Retinal pigment epithelial cell (primary cell): ENCODE results near the gene OPN3.
A peak's percentile ranks its signal among the peaks of the same experiment; 100 is the strongest.

Source experiments
- DNase-seq: peaks from one replicate; pipeline ENCODE4 v3.0.0-alpha.2; 2010; ENCODE audit warnings: low read depth
- H3K4me3 ChIP-seq: 2 replicates; pipeline ENCODE4 v1.5.1; 2011; ENCODE audit warnings: mild to moderate bottlenecking, low read length, control low read depth, moderate library complexity
- TF ChIP-seq, protein P1 (sequence below): conservative IDR thresholded peaks from 2 replicates; pipeline ENCODE4 v1.5.1; 2011; ENCODE audit warnings: low read depth, low read length, control low read depth, inconsistent platforms

Gene OPN3

DNA sequence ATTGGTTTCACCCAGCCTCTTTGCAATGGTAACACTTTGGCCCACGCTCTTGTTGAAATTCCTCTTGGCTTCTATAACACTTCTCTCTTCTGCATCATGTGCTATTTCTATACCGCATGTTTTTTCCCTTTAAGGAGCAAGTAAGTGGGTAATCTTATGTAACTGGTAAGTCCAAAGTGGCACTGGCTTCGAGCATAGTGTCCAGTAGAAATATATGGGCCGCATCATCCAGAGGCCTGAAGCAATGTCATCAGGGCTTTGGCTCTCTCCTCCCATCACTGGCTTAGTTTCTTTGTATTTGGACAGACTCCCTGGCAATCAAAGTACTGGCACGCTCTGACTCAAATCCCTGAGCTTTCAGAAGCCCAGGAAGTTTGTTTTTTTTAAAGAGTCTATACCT, 17.5 kb downstream of the OPN3 start:
- TF ChIP-seq, protein P1, sequence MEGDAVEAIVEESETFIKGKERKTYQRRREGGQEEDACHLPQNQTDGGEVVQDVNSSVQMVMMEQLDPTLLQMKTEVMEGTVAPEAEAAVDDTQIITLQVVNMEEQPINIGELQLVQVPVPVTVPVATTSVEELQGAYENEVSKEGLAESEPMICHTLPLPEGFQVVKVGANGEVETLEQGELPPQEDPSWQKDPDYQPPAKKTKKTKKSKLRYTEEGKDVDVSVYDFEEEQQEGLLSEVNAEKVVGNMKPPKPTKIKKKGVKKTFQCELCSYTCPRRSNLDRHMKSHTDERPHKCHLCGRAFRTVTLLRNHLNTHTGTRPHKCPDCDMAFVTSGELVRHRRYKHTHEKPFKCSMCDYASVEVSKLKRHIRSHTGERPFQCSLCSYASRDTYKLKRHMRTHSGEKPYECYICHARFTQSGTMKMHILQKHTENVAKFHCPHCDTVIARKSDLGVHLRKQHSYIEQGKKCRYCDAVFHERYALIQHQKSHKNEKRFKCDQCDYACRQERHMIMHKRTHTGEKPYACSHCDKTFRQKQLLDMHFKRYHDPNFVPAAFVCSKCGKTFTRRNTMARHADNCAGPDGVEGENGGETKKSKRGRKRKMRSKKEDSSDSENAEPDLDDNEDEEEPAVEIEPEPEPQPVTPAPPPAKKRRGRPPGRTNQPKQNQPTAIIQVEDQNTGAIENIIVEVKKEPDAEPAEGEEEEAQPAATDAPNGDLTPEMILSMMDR = no peak
- DNase-seq = no peak
- H3K4me3 ChIP-seq = no peak overlapping the region

DNA sequence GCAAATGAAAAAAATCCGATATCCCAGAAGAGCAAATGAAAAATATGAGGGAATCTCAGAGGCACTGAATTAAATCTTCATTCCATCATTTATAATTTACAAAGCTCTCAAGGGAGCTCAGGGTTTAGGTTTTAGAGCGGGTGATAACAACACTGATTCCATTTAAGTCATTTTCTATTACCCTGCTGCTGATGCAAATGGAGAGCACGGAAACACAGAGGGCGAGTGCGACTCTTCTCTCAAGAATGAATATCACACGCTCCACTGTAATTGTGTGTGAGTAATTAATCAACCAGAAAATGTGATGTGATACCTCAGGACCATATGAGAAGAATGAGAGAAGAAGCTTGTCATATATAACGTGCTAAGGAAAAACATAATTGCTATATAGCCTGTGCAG, 22.7 kb downstream of the OPN3 start:
- no peak for DNase-seq
- TF ChIP-seq, protein P1 = no peak
- no peak overlapping the region for H3K4me3 ChIP-seq

DNA sequence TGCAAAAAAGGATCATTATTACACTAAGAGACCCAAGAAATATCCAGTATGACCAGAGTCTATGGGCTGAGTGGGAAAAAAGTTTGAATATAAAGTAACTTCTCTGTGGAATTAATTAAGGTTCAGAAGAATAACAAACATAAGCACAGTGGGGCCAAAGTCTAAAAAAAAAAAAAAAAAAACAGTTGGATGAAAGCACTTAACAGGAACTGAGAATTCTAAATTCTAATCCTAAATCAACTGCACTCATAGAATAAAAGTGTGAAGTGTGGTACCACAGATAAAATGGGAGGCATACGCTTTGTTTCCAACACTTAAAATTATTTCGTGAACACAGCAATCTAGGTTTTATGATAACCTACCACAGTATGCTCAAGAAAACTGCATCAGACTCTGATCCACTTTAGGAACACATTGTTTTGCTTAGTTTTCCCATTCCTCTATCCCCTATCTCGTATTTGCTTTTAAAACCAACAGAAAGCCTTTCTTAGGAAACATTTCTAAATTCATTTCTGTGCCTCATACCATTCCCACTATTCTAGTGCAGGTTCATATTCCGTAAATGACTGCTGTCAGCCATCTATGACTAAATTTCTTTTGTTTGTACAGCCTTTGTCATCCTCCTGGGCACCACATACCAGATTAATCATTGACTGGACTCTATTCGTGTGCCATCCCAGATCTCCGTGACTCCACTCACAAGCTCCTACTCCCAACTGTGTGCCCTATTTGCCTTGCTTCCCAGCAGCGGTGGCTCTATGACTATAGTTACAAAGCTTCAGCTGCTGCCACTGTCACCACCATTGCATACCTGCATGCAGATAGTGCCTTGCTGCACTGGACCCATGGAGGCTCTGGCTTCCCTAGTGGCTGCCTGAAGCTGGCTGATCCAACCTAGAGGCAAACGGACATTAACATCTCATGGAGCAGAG, 24.9 kb downstream of the OPN3 start:
- no peak for DNase-seq
- TF ChIP-seq, protein P1 = no peak
- H3K4me3 ChIP-seq = no peak overlapping the region

DNA sequence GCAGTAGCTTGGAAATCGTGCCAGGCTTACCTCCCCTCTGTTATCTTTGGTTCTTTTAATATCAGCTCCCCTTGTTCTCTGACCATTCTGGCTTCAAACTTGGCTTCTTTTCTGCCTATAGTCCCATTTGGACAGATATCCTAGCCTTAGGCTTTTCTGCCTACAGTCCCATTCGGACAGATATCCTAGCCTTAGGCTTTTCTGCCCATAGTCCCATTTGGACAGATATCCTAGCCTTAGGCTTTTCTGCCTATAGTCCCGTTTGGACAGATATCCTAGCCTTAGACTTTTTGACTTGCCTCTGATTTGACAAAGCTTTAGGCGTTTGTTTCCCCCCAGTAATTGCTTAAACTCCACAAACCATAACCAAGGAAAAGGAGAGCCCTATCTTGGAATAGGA, 25.6 kb downstream of the OPN3 start:
- no peak for DNase-seq
- no peak overlapping the region for H3K4me3 ChIP-seq
- TF ChIP-seq, protein P1 = no peak

DNA sequence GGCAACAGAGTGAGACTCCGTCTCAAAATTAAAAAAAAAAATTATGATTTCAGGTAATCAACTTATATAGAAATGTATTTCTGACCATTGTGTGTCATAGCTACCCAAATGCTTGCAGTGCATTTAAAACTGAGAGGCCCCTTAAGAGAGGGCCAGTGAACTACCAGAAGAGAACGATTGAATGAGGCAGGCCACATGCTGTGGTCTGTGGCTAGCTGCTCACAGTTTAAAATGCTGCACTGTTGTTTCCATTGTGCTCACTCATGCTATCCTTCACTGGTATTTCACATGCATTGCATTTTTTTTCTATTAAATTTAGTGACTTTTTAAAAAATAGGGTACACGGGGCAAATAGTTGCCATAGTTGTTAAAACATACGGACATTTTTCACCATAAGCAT, 26.0 kb downstream of the OPN3 start:
- DNase-seq = no peak
- no peak overlapping the region for H3K4me3 ChIP-seq
- TF ChIP-seq, protein P1 = no peak

DNA sequence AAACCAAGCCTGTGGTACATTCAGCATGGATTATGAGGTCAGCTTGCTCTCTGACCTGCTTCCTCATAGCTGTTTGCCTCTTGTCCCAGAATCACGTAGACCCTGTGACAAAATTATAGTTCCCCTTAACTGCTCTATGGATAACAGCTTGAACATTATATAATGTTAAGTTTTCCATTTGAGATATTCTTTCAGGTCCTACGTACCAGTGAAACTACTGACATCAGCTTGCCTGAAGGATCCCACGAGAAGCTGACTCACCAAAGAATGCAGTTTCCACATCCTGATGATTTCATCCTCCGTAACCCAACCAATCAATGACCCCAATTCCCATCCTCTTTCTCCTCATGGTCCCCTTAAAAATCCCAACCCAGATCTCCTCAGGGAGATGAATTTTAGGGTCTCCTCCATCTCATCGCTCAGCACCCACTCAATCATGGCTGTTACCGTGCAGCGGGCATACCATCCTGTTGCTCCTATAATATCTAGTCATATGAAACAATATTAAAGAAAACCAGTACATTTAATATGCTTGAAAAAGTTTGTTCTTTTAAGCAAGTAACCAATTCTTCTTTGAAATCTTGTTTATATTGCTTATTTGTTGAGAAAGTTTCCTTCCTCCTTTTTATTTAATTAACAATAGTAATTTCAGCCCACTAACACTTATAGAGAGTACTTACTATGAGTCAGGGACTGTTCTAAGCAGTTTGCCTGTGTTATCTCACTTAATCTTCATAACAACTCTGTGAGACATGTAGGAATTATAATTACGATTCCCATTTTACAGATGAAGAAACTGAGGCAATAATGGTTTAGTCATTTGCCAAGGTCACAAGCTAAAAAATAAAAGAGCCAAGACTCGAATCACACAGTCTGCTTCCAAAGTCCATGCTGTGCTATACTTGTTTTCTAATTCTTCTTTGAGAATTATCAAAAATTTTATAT, 27.4 kb downstream of the OPN3 start:
- TF ChIP-seq, protein P1 = no peak
- DNase-seq = peak; percentile 78
- H3K4me3 ChIP-seq = no peak overlapping the region
